Fibroblast of villous mesenchyme (primary cell): Measurements from ENCODE around the gene DUSP23. TPM values are rescaled to one million over a fixed set of nuclear protein-coding genes. Genes with fewer than 3 reads are reported as not detected.
A peak's percentile ranks its signal among the peaks of the same experiment; 100 is the strongest.

ENCODE experiments used
- DNase-seq: peaks from one replicate; pipeline ENCODE4 v3.0.0-alpha.2; 2010; ENCODE audit warnings: low read depth
- H3K4me3 ChIP-seq: 2 replicates; pipeline ENCODE4 v1.5.1; 2011; ENCODE audit warnings: low read depth, mild to moderate bottlenecking, low read length
- CTCF ChIP-seq: IDR thresholded peaks from 2 replicates; pipeline ENCODE4 v1.5.1; 2012; ENCODE audit warnings: low read depth, mild to moderate bottlenecking, low read length; ENCODE audit not compliant: insufficient read depth
- total RNA-seq: library from RNA; depleted of rRNA; stranded (reverse); fragments of >200 nt; gene quantifications from 2 replicates; pipeline ENCODE4 v1.2.3, GENCODE V29; 2012

Gene DUSP23
- total RNA-seq, 1 donor, result 6.0 TPM

DNA sequence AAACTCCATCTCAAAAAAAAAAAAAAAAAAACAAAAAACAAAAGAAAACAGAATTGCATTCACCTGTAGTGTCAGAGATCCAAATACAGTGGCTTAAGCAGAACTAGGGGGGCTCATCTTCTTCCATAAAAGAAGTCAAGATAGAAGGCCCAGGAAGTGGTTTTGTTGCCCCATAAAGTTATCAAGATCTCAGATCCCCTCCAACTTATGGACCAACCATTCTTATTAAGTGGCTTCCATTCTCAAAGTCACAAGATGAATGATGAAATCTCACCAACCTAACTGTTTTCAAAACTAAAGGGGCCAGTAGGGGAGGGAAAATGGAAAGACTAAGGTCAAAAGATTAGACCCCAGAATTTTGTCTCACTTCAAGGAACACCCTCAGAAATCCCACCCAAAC, 30.1 kb upstream of the DUSP23 start:
- no peak for TF ChIP-seq CTCF
- DNase-seq, result no peak
- H3K4me3 ChIP-seq, result no peak overlapping the region

- TF ChIP-seq CTCF, result no peak
- no peak overlapping the region for H3K4me3 ChIP-seq
- DNase-seq, result no peak
Observed at GRCh38 chr1:159751031-159751430, 29.7 kb upstream of the DUSP23 start.

DNA sequence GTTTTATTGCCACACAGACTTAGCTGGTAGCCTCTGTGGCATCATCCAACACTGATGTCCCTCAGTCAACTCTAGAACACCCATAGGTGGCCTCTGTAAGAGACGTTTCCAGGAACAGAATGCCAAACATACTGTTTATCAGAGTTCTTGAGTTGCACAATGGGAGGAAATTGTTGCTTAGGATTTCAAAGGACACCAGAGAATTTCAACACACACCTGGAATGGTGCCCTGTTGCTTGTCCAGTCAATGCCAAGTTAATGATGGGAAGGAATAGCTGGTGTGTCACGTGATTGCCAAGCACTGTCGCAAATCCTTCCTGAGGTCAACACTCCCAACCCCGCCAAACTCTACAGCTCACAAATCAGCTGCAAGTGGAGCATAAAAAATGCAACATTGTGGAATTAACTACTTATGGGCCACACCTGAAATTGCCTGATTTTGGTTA, 28.6 kb upstream of the DUSP23 start:
- DNase-seq, result peak; percentile 25

DNA sequence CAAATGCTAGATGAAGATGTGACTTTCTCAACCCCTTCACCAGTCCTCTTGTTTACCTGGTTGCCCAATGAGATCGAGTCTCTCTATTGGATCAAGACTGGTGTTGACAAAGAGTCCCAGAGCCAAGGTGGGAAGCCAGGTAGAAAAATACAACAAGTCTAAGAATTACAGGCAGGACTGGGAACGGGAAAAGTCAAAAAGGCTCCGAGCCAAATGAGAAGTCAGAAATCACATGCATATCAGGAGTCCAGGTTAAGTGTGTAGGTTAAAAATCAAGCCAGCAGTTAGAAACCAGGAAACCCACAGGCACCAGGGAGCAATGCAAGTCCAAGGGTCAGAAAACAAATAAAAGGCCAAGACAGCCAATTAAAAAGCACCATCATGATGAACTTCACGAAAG, 27.4 kb upstream of the DUSP23 start:
- no peak for DNase-seq
- TF ChIP-seq CTCF, result no peak
- no peak overlapping the region for H3K4me3 ChIP-seq

More for the DNA sequence above, 28.6 kb upstream of the DUSP23 start:
- no peak for TF ChIP-seq CTCF
- no peak overlapping the region for H3K4me3 ChIP-seq

GRCh38 chr1:159755451-159756007, 25.2 kb upstream of the DUSP23 start:
- DNase-seq, result no peak
- no peak overlapping the region for H3K4me3 ChIP-seq
- no peak for TF ChIP-seq CTCF

DNA sequence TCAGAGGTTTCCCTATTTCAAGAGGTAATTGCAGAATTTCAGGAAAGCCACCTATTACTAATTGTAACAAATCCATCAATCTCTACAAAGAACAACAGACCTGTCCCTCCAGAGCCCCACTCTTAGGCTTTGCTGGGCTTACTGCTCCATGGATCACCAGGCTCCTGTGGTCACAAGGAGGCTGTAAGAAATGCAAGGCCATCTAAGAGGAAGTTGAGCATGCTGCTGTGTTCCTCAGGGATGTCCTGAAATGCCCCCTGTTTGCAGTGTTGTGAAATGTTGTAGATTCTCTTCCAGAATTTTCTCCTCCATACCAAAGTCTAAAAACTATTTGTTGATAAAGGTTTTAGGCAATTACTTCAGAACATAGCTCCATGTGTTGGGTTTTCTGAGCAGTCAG, 24.4 kb upstream of the DUSP23 start:
- H3K4me3 ChIP-seq, result no peak overlapping the region
- DNase-seq, result peak; percentile 14
- no peak for TF ChIP-seq CTCF

- no peak overlapping the region for H3K4me3 ChIP-seq
- no peak for TF ChIP-seq CTCF
- DNase-seq, result no peak
Observed at GRCh38 chr1:159763686-159764085, 17.1 kb upstream of the DUSP23 start.
